HG03135 (cell line): Measurements from ENCODE around the gene KCNK4.

ENCODE experiments used
- ATAC-seq: cut with Tn5 transposase; IDR thresholded peaks from one replicate; pipeline ENCODE4 v1.9.1; 2021; ENCODE audit warnings: mild to moderate bottlenecking, moderate library complexity; ENCODE audit not compliant: unreplicated experiment

Gene KCNK4

DNA sequence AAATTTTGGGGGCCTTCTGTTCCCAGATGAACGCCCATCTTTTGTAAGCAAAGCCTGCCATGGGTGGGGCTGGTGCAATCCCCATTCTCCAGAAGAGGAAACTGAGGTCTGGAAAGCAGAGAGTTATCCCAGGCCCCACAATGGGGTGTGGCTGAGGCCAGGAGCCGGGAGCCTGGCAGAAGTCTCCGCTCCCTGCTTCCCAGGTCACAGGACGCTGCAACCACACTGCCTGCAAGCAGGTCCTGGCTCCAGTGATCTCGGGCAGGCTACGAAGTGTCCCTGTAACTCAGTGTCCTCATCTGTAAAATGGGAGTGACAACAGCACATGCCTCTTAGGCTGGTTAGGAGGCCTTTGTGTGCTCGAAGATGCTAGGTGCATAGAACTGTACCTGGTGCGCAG is 38.1 kb upstream of the KCNK4 start:
- no peak for ATAC-seq

DNA sequence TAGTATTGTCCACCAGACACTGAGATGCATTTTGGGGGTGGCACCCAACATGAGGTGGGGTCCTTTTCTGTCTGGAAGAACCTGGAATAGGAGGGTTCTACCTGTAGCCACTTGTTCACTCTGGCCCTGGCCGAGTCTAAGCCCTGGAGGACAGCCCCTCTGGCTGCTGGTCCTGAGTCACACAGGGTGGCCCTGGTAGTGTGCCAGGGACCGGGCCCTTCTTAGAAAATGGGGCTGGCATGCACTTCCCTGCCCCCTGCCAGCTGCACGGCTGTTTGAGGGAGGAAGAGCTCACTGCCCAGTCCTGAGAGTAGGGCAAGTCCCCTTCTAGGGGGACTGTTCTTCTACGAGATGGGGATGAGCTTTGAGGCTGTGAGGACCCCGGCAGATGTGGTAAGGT is 37.6 kb upstream of the KCNK4 start:
- no peak for ATAC-seq

DNA sequence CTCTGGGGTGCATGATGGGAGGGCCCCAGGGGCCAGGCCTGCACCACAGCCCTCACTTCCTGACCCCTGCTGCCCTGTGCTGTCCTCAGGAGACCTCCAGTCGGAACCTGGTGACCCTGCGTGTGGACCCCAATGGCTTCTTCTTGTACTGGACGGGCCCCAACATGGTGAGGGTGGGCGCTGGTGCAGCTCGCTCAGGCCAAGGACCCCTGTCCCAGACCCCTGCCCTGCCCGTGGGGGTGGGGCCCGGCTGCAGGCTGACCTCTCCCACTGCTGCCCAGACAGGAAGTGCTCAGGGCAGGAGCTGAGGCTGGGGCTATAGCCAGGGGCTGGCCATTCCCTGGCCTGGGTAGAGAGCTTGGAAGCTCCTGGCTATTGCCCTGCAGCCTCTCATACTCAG is 36.8 kb upstream of the KCNK4 start:
- ATAC-seq, result no peak

DNA sequence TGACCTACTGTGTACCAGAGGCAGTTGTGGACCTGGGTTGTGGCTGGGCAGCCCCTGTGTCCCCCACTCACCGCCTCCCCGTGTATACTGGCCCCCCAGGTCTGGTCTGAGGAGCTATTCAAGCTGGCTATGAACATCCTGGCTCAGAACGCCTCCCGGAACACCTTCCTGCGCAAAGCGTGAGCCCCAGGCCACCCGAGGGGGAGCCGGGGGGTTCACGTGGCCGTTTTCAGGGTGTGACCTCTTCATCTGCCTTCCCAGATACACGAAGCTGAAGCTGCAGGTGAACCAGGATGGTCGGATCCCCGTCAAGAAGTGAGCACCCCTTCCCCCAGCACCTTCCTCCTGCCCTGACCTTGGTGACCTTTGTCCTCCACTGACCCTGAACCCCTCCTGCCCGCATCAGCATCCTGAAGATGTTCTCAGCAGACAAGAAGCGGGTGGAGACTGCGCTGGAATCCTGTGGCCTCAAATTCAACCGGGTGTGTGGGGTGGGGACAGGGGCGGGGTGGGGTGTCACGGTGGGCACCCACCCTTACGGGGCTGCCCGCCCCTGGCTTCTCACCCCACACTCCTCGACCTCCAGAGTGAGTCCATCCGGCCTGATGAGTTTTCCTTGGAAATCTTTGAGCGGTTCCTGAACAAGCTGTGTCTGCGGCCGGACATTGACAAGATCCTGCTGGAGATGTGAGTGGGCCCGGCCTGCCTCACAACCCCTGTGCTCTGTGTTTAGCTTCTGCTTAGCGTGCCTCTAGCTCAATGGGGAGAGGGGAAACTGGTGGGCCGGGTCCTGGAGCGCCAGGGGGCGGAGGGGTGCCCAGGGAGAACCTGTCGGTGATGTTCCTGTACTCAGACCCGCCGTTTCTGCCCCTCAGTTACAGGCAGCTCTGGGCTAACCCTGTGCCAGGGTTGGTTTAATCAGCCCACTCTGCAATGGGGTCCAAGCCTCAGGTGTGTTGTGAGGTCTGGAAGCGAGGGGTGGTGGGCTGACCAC is 35.7 kb upstream of the KCNK4 start:
- ATAC-seq, result no peak

DNA sequence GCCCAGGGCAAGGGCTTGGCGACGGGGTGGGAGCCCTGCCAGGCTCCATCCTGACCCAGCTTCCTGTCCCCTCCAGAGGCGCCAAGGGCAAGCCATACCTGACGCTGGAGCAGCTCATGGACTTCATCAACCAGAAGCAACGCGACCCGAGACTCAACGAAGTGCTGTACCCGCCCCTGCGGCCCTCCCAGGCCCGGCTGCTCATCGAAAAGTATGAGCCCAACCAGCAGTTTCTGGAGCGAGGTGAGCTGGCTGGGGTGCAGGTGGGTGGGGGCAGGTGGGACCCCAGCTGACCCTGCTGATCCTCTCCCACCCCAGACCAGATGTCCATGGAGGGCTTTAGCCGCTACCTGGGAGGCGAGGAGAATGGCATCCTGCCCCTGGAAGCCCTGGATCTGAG is 34.8 kb upstream of the KCNK4 start:
- no peak for ATAC-seq

DNA sequence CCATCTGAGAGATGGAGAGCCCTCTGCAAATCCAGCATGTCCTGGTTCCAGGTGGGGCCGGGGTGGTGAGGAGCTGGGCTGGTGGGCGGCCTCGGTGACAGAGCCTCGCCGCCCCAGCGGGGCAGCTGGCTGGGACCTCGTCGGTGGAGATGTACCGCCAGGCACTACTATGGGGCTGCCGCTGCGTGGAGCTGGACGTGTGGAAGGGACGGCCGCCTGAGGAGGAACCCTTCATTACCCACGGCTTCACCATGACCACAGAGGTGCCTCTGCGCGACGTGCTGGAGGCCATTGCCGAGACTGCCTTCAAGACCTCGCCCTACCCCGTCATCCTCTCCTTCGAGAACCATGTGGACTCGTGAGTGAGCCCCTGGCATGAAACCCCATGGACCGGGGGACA is 32.7 kb upstream of the KCNK4 start:
- ATAC-seq, result no peak

DNA sequence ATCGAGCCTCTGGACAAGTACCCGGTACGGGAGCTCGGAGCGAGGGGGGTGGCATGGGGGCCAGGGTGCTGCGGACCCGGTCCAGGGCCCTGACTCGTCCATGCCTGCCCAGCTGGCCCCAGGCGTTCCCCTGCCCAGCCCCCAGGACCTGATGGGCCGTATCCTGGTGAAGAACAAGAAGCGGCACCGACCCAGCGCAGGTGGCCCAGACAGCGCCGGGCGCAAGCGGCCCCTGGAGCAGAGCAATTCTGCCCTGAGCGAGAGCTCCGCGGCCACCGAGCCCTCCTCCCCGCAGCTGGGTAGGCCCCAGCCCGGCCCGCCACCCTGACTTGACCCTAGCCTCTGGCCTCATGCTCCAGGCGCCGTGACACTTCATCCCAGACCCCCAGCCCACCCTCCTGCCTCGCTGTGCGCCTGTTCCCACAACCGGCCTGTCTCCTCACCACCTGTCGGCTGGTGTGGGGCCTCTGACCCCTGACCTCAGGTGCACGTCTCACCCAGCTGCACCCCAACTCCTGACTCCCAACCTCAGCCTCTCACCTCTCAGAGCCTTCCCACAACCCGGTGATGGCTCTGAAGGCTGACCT is 32.1 kb upstream of the KCNK4 start:
- ATAC-seq, result no peak

DNA sequence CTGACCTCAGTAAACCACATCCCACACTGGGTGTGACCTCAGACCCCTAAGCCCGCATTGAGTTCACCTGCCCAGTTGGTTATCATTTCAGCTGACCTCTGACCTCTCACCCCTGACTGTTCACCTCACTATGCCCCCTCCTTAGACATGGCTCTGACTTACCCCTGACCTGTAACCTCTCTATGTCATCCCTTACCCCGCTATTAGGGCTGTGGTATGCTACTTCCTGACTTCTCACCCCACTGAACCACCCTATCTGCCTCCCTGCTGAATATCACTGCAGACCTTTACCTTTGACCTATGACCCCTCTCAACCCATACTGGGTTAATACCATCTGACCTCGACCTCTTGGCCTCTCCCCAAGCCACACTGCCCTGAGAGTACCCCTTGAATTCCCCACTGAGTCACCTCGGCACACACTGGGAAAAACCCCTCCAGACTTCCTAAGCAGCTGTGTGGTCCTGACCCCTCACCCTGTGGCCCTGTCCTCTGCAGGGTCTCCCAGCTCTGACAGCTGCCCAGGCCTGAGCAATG is 31.5 kb upstream of the KCNK4 start:
- ATAC-seq, result no peak

DNA sequence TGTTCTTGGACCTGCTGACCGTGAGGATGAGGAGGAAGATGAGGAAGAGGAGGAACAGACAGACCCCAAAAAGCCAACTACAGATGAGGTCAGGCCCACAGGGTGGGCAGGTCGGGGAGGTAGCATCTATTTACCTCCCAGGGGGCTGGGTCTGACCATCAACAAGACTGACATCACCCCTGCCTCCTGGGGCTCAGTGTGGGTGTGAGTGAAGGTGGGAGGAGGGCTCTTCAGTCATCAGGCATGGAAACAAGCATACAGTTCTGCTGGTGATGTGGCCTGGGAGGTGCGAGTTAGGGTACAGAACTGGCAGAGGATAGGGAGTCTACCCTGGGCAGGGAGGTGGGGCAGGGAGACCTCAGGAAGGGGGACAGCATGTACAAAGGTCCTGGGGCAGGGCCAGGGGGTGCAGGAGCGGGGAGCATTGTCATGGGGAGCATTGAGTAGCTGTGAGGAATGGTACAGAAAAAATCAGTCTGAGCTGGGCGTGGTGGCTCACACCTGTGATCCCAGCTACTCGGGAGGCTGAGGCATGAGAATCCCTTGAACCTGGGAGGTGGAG is 30.9 kb upstream of the KCNK4 start:
- ATAC-seq, result no peak

DNA sequence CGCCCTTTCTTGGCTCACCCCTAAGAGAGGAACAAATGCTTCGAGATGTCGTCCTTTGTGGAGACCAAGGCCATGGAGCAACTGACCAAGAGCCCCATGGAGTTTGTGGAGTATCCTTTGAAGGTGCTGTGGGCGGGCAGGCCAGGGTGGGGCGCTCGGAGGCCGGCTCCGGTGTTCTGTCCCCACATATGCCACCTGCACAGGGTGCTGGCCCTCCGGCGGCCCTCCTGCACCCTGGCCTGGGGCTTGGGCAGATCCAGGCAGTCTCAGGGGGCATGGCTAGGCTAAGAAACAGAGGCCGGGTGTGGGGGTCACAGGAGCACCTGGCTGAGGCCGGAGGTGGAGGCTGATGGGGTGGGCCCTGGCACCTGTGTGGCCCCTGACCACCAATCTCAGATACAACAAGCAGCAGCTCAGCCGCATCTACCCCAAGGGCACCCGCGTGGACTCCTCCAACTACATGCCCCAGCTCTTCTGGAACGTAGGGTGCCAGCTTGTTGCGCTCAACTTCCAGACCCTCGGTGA is 29.5 kb upstream of the KCNK4 start:
- ATAC-seq, result no peak

DNA sequence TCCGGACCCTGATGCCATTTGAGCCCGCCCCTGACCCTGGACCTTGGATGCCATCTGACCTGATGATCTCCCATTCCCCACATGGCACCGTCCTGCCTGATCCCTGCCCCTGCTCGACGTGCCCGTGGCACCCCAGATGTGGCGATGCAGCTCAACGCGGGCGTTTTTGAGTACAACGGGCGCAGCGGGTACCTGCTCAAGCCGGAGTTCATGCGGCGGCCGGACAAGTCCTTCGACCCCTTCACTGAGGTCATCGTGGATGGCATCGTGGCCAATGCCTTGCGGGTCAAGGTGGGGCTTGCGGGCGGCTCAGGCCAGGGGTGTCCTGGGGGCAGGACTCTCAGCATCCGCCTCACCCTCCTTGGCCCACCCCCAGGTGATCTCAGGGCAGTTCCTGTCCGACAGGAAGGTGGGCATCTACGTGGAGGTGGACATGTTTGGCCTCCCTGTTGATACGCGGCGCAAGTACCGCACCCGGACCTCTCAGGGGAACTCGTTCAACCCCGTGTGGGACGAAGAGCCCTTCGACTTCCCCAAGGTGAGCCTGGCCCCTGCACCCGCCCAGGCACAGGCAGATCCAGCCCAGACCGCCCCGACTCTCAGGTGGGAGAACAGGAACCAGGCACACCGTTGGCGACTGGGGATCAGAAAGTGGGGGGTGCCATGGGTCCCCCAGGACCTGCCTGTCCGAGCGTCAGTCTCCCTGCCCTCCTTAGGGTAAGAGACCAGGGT is 28.7 kb upstream of the KCNK4 start:
- no peak for ATAC-seq

DNA sequence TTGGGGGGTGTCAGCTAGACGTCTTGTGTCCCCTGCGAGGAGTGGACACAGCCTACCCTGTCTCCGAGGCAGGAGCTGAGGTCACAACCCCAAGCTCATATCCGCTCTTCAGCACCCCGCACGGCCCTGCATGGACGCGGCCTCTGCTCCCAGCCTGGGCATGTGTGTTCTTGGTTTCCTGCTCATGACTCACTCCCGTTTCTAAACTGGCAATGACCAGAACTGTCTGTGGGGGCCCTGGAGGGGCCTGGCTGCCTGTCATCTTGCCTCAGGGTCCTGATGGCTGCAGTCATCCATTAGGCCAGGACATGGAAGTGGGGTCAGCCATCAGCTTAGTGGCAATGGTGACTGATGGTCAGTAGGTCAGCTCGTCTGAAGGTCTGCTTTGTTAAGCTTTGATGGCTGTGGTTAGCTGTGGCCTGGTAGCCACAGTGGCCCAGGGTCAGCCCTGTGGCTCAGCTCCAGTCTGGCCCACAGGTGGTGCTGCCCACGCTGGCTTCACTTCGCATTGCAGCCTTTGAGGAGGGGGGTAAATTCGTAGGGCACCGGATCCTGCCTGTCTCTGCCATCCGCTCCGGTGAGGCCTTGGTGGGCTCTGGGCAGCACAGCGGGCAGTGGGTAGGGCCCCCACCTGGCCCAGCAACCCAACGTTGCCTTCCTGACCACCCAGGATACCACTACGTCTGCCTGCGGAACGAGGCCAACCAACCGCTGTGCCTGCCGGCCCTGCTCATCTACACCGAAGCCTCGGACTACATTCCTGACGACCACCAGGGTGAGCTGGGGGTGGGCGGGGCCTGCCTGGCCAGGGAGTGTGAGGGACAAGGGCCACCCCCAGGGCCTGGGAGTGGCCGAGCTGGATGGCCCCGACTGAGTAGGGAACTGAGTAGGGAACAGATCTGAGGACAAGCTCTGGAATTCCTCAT is 27.8 kb upstream of the KCNK4 start:
- no peak for ATAC-seq

DNA sequence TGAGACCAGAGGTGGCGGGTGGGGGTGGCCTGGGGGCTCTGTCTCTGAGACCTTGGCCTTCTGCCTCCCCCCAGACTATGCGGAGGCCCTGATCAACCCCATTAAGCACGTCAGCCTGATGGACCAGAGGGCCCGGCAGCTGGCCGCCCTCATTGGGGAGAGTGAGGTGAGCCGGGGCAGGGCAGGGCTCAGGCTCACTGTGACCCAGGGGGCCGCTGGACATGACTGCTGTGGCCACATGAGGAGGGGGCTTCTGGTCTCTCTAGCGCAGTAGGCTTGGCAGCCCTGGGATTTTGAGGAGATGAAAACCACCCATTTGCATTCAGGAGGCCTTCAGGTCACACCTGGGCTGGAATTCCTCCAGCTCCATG is 27.2 kb upstream of the KCNK4 start:
- ATAC-seq, result no peak

DNA sequence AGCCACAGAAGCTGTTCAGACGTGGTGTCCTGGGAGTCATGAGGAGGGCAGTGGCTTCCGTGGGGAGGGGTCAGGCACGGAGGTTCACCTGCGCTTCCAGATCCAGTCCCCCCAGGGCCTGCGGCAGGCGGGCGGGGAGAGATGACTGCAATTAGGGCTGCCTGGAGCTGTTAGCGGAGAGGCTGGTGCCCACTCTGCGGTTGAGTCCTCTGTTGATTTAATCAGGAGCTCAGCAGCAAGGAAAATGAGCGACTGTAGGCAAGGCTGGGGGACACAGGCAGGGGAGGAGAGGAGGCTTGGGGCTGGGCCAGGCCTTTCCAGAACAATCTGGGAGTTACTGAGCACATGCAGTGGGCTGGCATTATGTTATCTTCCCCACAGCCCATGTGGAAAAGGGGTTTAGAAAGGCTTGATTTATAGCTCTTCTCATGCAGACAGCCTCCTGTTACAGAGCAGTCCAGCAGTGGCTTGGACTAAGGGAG is 26.7 kb upstream of the KCNK4 start:
- ATAC-seq, result no peak

DNA sequence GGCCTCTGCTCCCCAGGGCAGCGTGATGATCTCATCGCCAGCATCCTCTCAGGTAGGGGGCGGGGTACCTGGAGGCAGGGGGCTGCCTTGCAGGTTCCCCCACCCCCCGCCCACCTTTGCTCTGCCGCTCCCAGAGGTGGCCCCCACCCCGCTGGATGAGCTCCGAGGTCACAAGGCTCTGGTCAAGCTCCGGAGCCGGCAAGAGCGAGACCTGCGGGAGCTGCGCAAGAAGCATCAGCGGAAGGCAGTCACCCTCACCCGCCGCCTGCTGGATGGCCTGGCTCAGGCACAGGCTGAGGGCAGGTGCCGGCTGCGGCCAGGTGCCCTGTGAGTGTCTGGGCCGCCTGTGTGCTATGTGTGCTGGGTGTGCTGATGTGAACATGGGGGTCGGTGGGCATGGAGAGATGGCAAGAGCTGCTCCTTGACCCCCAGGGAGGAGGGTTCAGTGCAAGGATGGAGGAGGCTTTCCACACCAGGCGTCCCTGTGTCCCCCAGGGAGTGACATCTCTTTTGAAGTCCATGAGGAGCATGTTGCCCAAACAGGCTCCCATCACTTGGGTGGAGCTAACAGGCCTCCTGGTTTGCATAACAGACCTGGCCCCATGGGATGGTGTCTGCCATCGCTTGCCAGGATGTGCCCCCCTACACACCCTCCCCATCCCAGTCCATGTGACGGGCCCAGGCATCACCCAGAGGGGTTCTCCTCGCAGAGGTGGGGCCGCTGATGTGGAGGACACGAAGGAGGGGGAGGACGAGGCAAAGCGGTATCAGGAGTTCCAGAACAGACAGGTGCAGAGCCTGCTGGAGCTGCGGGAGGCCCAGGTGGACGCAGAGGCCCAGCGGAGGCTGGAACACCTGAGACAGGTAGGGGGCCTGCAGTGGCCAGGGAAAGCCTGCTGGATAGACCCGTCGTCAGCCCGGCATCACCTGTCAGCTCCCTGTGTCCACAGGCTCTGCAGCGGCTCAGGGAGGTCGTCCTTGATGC is 25.6 kb upstream of the KCNK4 start:
- ATAC-seq, result no peak

DNA sequence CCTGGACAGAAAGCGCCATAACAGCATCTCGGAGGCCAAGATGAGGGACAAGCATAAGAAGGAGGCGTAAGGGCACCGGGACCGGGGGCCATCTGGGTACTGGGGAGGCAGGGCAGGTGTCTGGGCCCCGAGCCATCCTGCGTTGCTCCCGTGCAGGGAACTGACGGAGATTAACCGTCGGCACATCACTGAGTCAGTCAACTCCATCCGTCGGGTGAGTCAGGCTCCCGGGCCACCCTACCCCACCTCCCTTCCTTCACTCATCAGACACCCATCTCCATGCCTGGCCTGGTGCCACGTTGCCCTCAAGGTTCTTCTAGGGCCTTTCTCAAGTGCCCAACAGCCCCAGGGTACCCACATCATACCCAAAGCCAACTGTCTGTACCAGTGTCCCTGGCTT is 24.8 kb upstream of the KCNK4 start:
- ATAC-seq, result no peak

DNA sequence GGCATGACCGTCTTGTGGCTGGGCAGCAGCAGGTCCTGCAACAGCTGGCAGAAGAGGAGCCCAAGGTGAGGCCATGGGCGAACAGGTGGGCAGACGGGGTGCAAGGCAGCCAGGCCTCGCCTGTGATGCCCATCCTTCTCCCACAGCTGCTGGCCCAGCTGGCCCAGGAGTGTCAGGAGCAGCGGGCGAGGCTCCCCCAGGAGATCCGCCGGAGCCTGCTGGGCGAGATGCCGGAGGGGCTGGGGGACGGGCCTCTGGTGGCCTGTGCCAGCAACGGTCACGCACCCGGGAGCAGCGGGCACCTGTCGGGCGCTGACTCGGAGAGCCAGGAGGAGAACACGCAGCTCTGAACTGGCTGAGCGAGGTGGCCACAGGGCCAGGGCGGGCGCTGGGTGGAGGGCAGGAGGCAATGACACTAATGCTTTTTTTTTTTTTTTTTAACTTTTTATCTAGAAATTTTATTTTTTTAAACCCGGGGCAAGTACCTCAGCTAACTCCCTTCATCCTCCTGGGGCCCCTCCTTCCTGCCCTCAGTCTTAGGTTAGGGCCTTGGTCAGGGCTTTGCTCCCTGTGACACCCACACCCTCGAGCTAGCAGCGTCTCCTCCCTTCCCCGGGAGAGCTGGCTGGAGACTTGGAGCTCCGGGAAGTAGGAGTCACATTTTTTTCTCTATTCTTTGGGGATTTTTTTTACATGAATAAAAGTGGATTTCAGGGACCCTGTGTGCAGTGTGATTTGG is 23.7 kb upstream of the KCNK4 start:
- no peak for ATAC-seq
